Measurements from ENCODE around the gene ARID1B.

ARID1B gene

DNA sequence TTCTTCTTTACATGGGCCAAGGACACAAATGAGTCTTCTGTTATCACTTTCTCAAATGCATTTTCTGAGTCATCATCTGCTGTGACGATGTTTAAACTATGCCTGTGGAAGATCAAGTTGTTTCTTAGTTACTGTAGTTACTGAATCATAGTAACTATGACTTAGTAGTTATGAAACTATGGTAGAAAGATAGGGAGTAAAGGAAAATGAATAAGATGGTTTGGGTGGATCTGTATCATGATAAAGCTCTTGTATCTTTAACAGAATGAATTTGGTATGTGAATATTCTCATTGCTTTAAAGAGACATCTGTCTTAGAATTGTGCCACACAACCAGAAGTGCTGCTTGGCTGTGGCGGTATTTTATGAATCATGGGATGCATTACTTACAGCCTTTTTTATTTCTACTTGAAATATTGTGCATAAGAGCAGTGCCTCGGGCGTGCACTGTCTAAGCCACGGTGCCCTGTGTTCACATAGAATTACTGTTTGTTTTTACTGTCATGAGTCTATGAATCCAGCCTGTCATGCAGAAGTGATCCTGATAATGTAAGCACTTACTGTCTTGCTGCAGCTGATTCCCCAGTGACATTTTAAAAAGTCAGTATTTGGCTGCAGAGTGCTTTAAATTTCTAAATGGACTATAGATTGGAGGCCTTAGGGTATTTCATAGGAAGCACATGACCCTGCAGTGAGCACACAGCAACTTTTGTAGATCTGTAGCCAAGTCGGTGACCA is 330.9 kb downstream of the ARID1B start:
- ATAC-seq (ENCODE audit: insufficient read depth, low read depth) (no peak), DNase-seq (no peak)
- H2AFZ ChIP-seq (ENCODE audit: low read depth, low read length) = no peak overlapping the region
- H4K20me1 ChIP-seq (ENCODE audit: insufficient read depth, low read length) = 0 out of 2 replicates have a peak, but pooled peaks cover 6% of the 10 kb centered on the region
- TF ChIP-seq EZH2 (IDR thresholded peaks at IDR 0.05; ENCODE audit: borderline replicate concordance, low read depth, low read length, severe bottlenecking) (no peak), CTCF (IDR thresholded peaks at IDR 0.05; ENCODE audit: borderline replicate concordance, extremely low read depth, low read length, poor library complexity, severe bottlenecking) (no peak)
- no peaks in the 10 kb centered on the region for H3K9me3 ChIP-seq (ENCODE audit: insufficient read depth, low read length, severe bottlenecking)
- H3K79me2 ChIP-seq (ENCODE audit: insufficient read depth, low read length) = no peaks in the 10 kb centered on the region
- H3K27me3 ChIP-seq (ENCODE audit: insufficient read depth, low read length, poor library complexity) = no peaks in the 10 kb centered on the region
- H3K27ac ChIP-seq (ENCODE audit: low read length) = no peak overlapping the region
- H3K9ac ChIP-seq (ENCODE audit: low read depth, low read length) = no peak overlapping the region
- H3K36me3 ChIP-seq (ENCODE audit: insufficient read depth, low read length) = peaks cover 33% of the 10 kb centered on the region
- H3K4me1 ChIP-seq (ENCODE audit: insufficient read depth, low read length) = no peaks in the 10 kb centered on the region
- no peak overlapping the region for H3K4me3 ChIP-seq (ENCODE audit: low read depth in 1 of 2, low read length in 2 of 2)
- H3K4me2 ChIP-seq (ENCODE audit: insufficient read depth, low read length) = no peak overlapping the region

DNA sequence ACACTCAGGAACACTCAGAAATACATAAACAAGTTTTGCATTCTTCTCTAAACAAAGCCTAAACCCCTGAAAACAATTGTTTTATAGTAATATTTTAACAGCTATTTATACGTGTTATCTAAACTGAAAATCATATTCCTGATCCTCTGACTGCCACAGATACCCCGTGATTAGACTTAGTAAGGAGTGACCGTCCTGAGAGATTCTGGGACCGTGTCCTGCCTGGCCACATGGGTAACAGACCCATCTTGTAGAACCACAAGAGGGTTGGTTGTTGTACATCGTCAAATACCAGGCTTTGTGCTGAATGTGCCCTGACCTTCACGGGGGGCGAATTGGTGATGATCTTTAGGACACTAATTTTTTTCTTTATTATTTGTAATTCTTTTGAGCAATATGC is 331.7 kb downstream of the ARID1B start:
- no peak overlapping the region for H3K9ac ChIP-seq (ENCODE audit: low read depth, low read length)
- no peak overlapping the region for H3K4me3 ChIP-seq (ENCODE audit: low read depth in 1 of 2, low read length in 2 of 2)
- DNase-seq (no peak), ATAC-seq (ENCODE audit: insufficient read depth, low read depth) (no peak)
- peaks cover 40% of the 10 kb centered on the region for H3K36me3 ChIP-seq (ENCODE audit: insufficient read depth, low read length)
- no peaks in the 10 kb centered on the region for H3K27me3 ChIP-seq (ENCODE audit: insufficient read depth, low read length, poor library complexity)
- no peaks in the 10 kb centered on the region for H3K79me2 ChIP-seq (ENCODE audit: insufficient read depth, low read length)
- H3K4me2 ChIP-seq (ENCODE audit: insufficient read depth, low read length) = no peak overlapping the region
- no peak overlapping the region for H2AFZ ChIP-seq (ENCODE audit: low read depth, low read length)
- H4K20me1 ChIP-seq (ENCODE audit: insufficient read depth, low read length) = 0 out of 2 replicates have a peak, but pooled peaks cover 6% of the 10 kb centered on the region
- no peak for TF ChIP-seq EZH2 (IDR thresholded peaks at IDR 0.05; ENCODE audit: borderline replicate concordance, low read depth, low read length, severe bottlenecking)
- TF ChIP-seq CTCF (IDR thresholded peaks at IDR 0.05; ENCODE audit: borderline replicate concordance, extremely low read depth, low read length, poor library complexity, severe bottlenecking) = no peak
- no peaks in the 10 kb centered on the region for H3K9me3 ChIP-seq (ENCODE audit: insufficient read depth, low read length, severe bottlenecking)
- H3K4me1 ChIP-seq (ENCODE audit: insufficient read depth, low read length) = no peaks in the 10 kb centered on the region
- no peak overlapping the region for H3K27ac ChIP-seq (ENCODE audit: low read length)

DNA sequence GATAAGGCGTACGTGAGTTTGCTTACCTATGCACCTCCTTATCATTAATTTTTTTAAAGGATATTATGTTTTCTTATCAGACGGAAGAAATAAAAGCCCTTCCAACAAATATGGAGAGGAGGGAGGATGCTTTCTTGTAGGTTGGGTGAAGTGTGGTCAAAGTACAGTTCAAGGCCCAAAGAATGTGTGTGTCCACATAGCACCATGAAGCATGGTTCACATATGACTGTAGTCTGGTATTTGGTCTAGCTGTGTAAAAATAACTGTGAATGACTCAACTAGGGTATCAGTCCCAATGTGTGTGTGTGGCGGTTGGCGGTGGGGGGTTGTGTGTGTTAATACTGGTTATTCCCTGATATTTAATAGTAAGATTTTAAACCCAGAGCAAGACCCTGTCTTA is 333.4 kb downstream of the ARID1B start:
- DNase-seq = no peak
- H3K27me3 ChIP-seq (ENCODE audit: insufficient read depth, low read length, poor library complexity) = no peaks in the 10 kb centered on the region
- no peak for ATAC-seq (ENCODE audit: insufficient read depth, low read depth)
- no peak overlapping the region for H3K4me2 ChIP-seq (ENCODE audit: insufficient read depth, low read length)
- H3K4me1 ChIP-seq (ENCODE audit: insufficient read depth, low read length) = no peaks in the 10 kb centered on the region
- no peak overlapping the region for H2AFZ ChIP-seq (ENCODE audit: low read depth, low read length)
- 0 out of 2 replicates have a peak, but pooled peaks cover 6% of the 10 kb centered on the region for H4K20me1 ChIP-seq (ENCODE audit: insufficient read depth, low read length)
- H3K9ac ChIP-seq (ENCODE audit: low read depth, low read length) = no peak overlapping the region
- peaks cover 49% of the 10 kb centered on the region for H3K36me3 ChIP-seq (ENCODE audit: insufficient read depth, low read length)
- no peak overlapping the region for H3K27ac ChIP-seq (ENCODE audit: low read length)
- TF ChIP-seq CTCF (IDR thresholded peaks at IDR 0.05; ENCODE audit: borderline replicate concordance, extremely low read depth, low read length, poor library complexity, severe bottlenecking) (no peak), EZH2 (IDR thresholded peaks at IDR 0.05; ENCODE audit: borderline replicate concordance, low read depth, low read length, severe bottlenecking) (no peak)
- no peaks in the 10 kb centered on the region for H3K9me3 ChIP-seq (ENCODE audit: insufficient read depth, low read length, severe bottlenecking)
- H3K79me2 ChIP-seq (ENCODE audit: insufficient read depth, low read length) = no peaks in the 10 kb centered on the region
- H3K4me3 ChIP-seq (ENCODE audit: low read depth in 1 of 2, low read length in 2 of 2) = no peak overlapping the region

Measured in DND-41 (cell line).